RKO (cell line): ENCODE measurements around the gene ZFAND6.

Source experiments
- DNase-seq: peaks from one replicate; pipeline ENCODE4 v3.0.0-alpha.2; 2016; ENCODE audit warnings: low spot score

ZFAND6 gene

DNA sequence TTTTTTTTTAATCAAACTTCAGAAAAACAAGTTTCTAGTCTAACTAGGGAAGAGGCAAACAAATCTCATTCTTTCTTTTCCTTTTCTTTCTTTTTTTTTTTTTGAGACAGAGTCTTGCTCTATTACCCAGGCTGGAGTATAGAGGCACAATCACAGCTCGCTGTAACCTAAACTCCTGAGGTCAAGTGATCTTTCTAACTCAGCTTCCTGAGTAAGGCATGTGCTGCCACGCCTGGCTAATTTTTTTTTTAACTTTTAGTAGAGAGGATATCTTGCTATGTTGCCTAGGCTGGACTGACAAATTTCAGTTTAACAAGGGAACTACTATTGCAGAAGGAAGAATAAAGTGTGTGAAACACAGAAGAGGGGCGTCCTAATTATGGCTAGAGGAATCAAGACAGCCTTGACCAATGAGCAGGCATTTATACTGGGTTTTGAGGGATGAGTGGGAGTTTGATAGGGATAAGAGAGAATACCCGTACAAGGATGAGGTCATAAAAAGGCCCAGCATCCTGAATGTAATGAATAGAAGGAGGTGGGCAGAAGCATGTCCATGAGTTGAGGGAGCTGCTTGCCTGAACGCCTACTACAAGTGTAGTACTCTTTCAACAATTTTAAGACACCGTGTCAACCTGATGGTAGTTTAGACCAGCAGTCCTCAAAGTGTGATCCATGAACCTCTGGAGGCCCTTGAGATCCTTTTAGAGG, 6.7 kb upstream of the ZFAND6 start:
- no peak for DNase-seq

DNA sequence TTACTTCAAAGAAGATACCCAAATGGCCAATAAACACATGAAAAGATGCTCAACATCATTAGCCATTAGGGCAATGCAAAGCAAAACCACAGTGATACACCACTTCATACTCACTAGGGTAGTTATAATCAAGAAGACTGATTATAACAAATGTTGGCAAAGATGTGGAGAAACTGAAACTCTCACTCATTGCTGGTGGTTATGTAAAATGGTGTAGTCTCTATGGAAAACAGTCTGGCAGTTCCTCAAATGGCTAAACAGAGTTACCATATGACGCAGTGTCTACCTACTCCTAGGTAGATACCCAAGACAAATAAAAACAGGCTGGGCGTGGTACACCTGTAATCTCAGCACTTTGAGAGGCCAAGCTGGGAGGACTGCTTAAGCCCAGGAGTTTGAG, 3.5 kb upstream of the ZFAND6 start:
- DNase-seq = no peak

DNA sequence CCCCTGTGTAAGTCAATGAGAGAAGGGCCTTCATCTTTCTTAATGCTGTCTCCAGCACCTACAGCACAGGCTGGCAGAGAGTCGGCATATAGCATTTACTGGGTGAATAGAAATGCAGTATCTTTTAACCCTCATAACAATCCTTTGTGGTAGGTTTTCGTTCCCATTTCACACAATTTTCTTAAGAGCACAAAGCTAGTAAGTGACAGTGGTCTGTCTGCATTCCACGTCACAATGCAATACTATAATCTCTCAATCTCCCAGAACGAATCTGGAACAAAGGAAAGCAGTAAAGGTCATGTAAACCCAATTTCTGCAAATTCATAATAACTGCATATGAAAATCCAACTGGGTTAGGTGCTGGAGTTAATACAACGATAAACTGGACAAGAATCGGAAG, 1.4 kb upstream of the ZFAND6 start:
- no peak for DNase-seq

DNA sequence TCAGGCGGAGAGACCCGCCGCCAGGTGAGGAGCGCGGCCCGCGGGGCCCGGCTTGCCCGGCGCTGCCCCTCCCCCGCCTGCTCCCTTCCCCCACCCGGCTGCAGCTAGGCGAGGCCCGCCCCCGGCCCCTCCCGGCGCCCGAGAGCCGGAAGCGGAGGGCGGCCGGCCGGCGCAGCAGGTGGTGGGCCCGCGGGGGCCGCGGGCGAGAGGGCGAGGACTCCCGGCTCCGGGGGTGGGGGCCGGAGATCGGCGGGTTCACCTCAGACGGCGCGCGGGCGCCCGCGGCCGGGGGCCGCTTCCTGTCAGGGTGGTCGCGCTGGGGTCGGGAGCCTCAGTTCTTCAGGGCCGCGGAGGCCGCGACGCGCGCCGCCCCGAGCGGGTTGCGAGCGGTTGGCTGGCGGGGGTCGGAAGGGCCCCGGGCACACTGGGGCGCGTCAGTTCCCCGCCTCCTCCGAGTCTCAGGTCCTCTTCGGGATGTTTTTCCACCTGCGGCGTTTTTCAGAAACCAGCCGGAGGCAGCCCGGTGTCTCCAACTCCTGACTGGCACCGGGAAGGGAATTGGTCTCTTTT, 395 bp downstream of the ZFAND6 start:
- DNase-seq = peak; percentile 63

DNA sequence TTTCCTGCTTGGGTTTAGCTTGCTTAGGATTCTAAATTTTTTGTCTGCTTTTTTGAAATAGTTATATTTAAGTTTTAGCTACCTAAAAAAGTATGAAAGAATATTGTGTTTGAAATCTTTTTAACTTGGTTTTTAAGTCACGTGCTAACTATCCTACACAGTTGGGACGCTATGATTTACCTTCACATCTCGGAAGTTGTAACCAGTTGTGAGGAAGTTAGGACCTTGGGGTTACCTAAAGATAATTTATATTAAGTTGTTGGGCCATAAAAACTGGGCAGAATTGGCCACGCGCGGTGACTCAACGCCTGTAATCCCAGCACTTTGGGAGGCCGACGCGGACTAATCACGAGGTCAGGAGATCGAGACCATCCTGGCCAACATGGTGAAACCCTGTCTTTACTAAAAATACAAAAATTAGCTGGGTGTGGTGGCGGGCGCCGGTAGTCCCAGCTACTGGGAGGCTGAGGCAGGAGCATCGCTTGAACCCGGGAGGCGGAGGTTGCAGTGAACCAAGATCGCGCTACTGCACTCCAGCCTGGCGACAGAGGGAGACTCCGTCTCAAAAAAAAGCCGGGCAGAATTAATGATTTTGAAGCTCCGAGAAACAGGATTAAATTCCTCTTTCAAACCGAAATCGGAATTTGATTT, 1.0 kb downstream of the ZFAND6 start:
- DNase-seq = peak; percentile 86

DNA sequence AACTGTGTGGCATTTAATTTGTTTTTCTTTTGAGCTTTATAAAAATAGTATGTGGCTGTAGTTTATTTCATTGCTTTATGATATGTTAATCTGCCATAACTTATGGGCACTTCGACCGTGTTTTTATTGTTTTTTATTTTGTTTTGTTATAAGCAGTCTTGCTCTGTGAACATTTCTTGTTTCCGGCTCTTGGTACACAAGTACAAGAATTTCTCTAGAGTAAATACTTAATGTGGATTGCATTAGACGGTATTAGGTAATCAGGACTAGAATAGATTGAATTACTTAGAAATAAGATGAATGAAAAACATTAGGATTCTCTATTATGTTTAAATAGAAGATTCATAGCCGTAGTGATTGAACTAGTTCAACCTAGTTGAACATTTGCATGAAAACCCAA, 2.1 kb downstream of the ZFAND6 start:
- DNase-seq = peak; percentile 34

DNA sequence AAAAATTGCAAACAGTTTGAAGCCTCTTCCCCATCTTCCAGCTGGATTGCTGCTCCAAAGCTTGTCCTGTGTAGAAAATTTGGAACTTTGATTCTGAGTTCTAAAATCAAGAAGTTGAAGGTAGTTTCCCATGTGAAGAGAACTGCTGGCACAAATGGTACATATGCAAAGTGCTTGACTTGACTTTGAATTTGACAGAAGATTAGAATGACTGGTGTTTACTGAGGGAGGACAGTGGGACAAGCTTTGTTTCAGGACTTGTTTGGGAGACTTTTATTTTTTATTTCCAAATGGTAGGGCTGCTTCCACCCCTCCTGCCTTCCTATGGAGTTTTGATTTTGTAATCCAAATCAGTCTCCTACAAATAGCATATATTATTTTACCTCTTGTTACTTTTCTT, 7.4 kb downstream of the ZFAND6 start:
- no peak for DNase-seq

DNA sequence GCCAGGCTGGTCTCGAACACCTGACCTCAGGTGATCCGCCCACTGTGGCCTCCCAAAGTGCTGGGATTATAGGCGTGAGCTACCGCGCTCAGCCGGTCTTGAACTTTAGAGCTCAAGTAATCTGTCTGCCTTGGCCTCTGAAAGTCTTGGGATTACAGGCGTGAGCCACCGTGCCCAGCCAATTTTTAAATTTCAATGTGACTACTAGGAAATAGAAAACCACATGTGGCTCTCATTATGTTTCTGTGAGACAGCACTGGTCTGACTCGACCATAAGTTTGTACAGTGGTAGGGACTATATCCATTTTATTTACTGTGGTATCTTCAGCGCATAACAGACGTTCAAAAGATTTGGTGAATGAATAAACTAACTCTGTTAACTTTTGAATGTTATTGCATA, 9.1 kb downstream of the ZFAND6 start:
- no peak for DNase-seq

DNA sequence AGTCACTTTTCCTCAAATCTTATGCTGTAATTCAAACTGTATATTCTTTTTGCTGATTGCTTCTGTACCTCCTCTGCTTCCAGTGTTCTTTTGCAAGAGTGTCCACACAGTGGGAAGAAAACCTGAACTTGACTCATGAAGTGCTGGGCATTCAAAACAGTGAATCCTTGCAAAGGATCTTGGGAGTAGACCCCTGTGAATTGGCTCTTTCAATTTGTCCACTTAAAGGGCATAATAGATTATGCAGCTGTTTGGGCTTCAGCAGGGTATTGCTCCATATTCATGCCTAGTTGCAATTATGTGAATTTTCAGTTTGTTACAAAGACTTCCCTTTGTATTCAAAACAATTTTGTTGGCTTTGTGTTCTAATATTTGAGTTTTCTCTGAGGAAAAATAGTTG, 11.4 kb downstream of the ZFAND6 start:
- DNase-seq = peak; percentile 37

DNA sequence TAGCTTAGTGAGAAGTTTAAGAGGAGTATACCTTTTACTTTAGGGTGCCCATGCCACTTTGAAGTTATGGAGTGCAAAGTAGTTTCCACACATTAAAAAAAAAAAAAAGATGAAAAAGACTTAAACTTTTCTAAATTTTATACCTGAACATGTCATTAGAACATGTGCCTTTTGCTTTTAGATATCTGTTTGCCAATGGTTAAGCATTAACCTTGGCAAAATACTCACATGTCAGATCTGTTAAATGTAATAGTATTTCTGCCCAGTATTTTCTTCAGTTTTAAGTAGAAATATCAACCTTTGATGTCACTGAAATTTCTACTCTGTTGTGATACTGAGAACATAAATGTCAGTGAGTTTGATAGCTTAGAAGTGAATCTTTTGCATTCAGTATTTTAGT, 12.2 kb downstream of the ZFAND6 start:
- DNase-seq = no peak

DNA sequence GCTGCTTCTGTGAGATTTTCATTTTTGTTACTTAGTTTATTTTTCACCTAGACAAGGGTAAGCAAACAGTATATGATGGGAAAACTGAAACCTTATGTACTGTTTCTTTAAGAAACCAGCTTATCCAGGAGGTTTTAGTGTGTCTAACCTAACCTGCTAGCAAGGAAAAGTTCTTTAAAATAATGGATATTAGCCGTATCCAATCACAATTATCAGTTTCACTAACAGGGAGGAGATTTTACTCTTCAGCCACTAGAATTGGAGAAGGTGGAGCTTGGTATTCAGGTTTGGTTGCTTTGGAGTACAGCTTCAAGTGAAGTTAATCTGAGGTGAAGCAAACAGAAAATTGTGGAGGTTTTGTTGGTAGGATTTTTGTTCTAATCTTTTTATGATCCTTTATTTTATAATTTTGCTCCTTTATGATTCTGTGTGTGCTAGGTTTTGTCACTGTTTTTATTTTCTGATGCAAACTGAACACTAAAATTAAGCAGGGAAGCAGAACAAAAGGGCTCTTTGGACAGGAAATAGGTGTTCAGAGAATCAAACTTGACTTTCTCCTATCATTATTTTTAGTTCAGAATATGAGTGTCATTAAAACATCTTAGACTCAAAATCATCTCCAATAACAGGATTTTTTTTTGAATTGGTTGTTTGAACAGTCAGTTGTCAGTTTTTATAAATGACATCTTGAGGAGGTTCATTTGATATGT, 13.0 kb downstream of the ZFAND6 start:
- peak; percentile 97 for DNase-seq

DNA sequence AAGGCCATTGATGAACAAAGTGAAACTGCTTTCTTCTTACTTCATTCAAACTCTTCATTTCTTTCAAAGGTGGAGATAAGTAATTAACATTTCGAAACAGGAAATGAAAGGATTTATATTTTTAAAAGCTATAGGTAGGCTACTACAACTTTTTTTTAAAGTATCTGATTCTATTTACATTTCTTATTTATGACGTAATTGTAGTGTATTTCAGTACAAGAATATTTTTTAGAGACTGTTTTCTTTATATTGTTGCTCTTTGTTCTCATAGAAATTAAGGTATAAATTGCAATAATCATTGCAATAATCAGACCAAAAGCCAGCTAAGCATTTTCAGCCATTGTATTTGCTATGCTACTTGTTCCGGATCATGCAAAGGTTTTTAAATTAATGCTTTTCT, 13.7 kb downstream of the ZFAND6 start:
- DNase-seq = no peak

DNA sequence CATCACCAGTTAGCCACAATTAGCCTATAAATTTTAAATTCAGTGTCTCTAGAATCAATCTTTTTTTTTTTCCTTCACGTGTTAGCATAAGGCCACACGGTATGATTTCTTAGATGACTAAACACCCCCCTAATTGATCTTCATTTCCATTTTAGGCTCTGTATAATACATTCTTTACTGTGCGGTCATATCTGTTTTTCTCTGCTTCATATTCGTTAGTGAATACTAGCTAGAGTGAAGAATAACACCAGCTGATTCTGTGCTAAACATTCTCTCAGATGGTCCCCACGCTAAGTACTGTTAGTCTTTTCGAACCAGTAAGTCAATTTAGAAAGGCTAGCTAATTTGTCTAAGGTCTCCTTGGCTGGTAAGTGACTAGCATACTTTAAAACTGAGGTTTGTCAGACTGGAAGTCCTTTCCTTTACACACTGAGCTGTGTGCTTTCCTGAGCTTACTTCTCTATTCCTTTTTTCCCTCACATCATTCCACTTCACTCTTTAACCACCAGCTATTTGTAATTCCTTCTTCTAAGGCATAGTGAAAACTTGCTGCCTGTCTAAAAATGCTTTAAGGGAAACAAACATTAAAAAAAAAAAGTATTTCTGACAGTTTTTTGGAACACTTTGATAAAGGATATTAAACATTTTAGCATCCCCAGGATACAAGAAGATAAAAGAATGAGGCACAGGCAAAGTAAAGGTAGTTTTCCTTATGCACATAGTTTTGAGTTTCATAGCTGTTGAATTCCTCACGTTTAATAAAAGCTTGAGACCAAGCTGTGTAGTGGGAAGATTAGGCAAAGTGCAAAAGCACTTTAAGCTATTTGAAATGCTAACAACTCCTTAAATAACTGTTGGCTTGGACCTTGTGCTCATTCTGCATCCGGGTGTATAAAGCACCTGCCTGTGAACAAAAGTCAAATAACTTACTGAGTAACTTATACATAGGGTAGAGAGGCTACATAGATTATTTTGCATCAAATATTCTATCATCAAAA, 17.1 kb downstream of the ZFAND6 start:
- DNase-seq = no peak

DNA sequence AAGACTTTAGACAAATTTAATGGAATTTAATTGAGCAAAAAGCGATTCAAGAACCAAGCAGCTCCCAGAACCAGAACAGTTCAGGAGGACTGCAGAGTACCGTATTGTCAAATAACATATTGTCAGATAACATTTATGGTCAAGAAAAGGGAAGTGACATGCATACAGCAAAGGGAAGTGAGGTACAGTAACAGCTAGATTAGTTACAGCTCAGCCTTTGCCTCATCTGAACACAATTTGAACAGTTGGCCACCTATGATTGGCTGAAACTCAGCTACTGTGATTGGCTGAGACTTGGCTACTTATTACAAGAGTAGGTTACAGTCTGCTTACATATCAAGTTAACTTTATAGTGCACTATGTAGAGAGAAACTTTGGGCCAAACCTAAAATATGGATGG, 21.9 kb downstream of the ZFAND6 start:
- DNase-seq = peak; percentile 45

DNA sequence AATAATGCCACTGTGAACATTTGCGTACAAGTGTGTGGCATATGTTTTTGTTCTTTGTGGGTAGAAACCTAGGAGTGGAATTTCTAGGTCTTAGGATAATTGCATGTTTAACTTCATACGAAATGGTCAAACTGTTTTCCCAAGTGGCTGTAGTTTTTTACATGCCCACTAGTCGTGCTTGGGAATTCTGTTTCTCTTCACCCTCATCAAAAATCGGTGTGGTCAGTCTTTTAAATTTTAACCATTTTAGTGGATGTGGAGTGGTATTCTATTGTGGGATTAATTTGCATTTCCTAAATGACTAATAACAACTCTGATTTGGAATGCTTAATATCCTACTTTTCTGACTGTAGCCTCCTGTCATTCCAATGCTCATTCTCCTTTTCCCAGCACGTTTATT, 27.6 kb downstream of the ZFAND6 start:
- DNase-seq = no peak

DNA sequence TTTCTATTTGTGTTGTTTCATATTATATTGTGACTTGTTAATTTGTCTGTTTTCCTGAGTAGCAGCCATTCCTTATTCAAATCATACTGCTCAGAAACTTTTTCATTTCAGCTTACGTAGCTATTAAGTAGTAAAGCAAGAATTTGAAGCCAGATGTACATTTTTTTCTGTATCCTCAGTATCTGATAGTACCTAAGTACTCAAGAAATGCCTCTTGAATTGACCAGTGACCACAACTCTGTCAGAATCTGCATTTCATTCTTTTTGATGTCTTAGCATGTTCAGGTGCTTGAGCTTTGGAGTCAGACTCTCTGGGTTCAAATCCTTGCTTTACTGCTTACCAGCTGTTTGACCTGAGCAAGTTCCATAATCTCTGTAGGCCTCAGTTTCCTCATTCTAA, 30.6 kb downstream of the ZFAND6 start:
- no peak for DNase-seq

DNA sequence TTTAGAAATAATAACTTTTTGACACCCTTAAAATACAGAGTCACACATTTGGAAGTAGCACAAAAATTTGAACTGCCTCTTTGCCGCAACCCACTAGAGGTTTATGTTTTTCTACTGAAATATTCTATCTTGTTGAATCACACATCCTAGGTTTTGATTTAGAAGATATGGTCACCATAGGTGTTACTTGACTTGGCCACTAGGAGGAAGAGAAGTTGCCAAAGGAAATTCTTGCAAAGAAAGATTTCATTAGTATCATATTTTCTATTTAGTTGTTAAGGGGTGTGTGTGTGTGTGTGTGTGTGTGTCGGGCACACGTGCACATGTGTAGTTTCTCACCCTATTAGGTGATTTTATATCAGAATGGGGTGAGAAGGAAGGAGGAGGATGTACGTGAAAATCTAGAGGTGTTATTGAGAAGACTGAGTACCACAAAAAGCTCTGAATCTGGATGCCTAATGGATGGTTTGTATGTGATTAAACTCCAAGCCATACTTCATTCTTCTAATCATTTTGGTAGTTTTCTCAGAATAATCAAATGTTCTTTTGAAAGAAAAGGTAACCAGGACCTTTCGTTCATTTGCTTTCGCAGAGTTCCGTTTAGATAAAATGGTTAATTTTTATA, 31.5 kb downstream of the ZFAND6 start:
- DNase-seq = peak; percentile 52

DNA sequence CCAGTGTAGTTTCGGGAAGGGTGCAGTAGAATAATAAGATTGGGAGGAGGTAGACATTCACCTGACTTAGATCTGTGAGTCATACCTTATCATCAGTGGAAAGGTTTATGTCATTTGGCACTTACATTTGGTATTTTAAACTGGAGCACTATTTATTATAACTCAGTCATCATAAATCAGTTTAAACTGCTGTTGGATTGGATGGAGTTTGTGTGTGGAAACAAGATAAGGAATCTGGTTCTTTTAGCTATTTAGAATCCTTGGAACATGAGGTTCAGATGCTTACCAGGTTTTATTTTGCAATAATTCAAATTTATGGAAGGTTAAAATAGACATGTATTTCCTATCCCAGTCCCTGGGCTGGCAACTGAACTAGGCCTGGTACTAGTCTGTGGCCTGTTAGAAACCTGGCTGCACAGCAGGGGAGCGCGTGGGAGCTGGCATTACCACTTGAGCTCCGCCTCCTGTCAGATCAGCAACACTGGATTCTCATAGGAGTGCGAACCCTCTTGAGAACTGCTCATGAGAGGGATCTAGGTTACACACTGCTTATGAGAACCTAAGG, 34.5 kb downstream of the ZFAND6 start:
- no peak for DNase-seq

DNA sequence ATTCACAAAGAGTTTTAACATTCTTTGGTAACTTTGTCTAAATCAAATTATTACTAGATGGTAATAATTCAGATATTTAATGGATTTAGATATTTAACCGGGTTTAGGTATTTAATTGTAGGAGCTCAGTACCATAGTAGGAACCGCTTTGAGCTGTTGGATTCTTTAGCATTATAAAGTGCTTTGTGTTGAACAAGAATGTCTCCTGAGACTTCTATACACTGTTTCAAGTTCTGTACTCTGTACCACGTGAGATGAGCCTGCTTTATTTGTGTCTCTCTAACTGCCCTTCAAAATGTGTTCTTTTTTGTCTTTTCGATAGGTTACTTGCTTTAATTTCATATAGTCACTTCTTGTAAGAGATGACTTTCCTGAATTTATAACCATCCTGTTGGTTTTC, 36.0 kb downstream of the ZFAND6 start:
- DNase-seq = no peak

DNA sequence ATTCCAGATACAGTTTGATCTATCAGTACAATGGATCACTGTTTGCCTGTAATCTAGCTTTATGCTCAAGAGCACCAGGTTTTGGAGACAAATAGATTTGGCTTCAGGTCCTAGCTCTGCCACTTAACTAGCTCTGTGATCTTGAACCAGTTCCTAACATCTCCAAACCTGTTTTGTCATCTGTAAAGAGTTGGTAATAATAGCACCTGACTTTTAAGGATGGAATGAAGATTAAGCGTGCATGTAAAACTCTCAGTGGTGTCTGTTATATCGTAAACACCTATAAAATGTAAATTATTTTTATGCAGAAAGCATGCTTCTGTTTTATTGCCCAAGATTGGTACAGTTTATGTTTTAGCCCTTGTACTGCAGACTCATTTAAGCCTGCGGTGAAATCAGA, 36.5 kb downstream of the ZFAND6 start:
- DNase-seq = no peak

DNA sequence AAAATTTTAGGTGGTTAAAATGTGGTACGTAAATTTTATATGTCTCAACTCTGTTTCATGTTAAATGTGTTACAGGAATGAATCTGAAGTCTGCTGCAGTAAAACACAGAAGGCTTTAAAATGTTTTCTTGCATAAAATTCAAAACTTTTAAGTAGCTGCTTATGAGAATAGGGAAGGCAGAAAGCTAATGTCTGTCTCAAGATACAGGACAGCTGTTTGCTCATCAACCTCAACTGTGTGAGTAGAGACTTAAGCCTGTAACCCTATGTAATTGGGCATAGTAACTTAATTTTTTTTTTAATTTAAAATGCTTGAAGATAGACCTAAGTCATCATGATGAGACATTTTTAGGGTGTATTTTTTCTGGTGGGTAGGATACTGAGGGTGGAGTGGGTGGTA, 38.9 kb downstream of the ZFAND6 start:
- DNase-seq = no peak
